Stimulated activated CD4-positive, alpha-beta T cell treated with anti-CD3 and anti-CD28 coated beads, Interleukin-12 subunit alpha, Interleukin-12 subunit beta, amount 100 ng/mL, for 24 hours (primary cell): ENCODE data around the gene SOX5.

Experiments used
- DNase-seq, 2 experiments: peaks; one replicate each; pipeline ENCODE4 v3.0.0-alpha.2; 2020; ENCODE audit warnings: low read depth in 2 of 2

Gene SOX5

DNA sequence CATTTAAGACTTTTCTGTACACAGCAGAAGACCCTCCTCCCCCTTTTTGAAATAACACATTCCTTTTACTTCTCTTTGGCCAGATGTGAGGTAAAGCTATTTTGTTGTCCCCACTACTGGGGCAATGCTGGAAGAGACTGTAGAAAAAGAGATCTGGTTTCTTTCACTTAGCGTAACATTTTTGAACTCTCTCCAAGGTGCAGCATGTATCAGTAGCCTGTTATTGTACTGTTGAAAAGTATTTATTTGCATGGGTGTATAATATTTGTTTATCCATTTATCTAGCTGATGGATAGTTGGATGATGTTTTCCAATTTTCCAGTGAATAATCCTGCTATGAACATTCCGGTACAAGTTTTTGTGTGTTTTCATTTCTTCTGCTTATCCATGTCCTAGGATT lies 335.2 kb downstream of the SOX5 start:
- DNase-seq = no peak

DNA sequence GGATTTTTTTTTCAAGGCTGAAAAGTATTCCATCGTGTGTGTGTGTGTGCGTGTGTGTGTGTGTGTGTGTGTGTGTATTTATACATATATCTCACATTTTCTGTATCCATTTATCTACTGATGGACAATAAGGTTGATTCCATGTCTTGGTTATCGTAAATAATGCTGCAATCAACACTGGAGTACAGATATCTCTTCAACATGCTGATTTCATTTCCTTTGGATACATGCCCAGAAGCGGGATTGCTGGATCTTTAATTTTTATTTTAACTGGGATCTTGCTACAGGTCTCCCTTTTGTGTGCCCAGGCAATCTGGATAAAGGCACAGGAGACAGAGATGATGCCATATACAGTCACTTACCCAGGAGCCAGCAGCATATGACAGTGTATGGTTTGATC lies 338.1 kb downstream of the SOX5 start:
- DNase-seq = no peak

DNA sequence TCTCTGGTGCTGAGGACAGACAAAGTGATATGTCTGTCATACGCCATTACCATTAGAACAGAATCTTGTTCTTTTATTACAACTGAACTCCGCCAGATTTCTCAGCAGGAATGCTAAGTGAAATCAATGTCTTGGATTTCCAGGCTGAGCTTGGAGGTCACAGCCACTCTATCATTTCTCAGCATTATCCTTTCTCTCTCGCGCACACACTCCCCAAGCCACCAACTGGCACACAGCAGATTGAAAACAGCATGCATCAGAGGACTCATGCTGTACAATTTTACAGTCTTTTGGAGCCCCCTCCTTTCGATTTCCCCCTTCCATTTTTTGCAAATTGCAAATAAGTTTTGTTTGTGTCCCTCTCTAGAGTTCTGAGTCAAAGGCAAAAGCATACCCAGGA lies 348.6 kb downstream of the SOX5 start:
- DNase-seq = no peak

DNA sequence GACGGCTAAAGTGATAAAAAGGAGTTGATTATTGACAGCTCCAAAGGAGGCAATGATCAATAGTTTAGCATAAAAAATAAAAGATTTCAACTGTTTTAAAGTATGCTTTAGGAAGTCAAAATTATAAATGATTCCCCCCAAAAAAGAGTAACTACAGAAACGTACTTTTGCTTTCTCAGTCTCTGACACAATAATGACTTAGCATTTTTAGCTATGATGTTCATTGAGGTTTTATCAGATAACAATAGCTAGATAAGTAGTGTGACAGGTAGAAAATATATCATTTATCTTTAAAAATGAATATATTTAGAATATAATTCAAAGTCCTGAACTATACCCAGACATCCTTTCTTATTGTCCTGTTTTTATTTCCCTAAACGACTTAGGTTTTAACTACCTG lies 352.9 kb downstream of the SOX5 start:
- no peak for DNase-seq

DNA sequence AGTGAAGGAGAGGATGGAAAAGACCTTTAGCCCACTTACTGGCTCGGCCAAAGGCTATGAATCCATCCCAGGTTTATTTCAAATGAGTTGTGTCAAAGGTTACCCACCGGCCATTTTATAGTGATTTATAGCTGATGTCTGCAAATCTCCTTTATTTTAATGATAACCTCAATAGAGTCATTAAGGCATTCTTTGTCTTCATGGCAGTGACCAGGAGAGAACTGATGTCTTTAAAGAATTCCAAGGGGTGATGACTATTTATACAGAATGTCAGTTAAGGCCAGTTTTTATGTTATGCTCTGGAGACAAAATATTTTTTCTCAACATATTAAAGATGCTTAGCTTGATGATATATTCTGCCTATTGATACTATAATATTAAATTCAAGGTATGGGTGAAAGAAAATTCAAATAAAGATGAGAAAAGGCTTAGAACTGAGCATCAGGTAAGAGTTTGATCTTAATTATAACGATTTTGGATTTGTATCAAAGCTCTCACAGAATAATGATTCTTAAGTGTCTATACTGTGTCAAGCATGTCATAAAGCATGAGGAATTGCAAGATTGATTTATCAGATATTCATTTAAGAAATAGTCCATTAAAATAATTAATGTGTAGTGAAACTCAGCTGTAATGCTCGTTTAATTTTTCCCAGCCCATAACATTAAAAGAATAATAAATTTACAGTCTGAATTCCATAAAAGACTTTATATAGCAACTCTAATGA lies 361.5 kb downstream of the SOX5 start:
- DNase-seq = no peak

DNA sequence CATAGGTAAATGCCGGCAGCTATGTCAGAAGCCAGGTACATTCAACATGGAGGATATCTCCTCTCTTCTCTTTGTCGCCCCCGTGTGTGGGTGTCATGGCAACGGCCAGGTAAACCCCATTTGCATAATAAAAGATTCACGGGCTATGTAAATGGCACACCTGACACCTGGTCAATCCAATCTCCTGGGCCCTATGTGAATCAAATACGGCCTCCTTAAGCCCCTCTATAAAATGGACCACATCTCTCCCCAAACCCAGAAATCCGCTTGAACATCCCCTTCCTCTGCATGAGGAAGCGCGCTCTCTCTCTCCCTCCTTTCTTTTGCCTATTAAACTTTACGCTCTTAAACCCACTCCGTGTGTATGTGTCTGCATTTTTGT lies 363.7 kb downstream of the SOX5 start:
- DNase-seq = no peak

DNA sequence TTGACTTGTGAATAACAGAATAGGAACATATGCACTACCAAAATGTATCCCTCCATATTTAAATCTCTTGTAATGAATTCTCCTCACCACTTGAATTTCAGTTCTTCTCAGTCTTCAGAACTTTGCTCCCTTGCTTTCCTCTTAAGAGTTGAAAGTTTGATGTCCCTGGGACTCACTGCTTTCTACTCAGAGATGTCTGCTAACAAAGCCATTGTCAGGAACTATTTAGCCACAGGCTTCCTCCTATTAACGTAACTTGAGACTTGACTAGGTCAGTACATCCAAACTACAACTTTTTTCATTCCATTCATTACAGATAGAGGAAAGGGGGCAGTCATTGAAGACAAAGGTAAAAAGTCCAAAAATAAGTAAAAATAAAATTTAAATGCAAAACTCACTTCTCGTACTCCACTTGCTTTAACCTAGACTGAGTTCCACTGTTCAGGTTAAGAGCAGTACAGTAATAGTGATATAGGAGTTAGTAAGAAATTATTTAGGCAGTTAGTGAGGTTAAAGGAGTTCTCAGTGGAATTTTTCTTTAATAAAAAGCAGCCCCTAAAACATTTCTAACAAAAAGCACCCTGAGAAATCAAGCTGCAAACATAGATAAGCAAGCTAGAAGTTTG lies 364.2 kb downstream of the SOX5 start:
- DNase-seq = no peak

DNA sequence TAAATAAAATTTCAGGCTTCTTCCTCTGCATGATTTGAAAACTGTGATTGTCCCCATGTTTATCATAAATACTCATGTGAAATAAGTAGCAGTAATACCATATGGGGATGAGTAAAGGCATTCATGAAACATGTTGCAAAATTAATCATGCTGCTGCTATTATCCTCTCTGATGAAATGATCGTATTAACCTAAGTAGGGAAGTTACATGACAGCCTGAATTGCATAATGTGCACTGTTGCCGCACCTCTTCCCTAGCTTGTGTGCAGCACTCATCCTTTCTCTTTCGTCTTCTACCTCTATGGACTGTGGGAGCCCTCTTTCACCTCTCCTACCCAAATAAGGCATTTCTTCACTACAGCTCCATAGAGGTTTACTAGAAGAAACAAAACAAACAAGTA lies 367.6 kb downstream of the SOX5 start:
- DNase-seq = no peak

DNA sequence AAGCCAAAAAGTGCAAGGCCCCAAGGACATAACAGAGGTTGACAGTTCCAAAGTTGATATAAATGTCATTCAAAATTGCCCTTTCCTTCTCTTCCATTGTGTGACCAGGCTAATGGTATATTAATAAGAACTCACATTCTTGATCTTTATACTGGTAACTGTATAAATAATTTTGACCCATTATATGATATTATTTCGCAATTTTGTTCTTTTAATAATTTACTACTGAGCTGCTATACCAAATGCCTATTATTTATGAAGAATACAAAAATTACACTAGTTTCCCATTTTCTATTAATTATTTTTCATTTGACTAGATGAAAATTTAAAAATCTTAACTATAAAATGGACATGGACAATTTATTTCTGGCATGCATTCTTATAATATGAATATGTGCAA lies 370.2 kb downstream of the SOX5 start:
- no peak for DNase-seq

DNA sequence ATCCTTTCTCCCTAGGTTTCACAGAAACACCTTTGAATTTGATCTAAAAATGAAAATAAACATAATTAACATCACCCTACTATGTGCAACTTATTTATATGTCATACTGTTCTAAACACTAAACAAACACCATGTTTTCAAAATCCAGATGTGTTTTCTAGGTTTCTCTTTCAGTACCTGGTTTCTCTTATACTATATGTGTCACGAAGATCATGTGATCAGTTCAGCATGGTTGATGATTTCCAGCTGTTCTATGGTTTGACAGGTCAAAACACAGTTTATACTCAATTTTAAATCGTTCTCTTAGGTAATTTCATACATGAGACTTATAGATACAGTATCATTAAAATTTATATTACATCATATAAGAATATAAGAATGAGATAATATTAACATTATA lies 373.1 kb downstream of the SOX5 start:
- no peak for DNase-seq

DNA sequence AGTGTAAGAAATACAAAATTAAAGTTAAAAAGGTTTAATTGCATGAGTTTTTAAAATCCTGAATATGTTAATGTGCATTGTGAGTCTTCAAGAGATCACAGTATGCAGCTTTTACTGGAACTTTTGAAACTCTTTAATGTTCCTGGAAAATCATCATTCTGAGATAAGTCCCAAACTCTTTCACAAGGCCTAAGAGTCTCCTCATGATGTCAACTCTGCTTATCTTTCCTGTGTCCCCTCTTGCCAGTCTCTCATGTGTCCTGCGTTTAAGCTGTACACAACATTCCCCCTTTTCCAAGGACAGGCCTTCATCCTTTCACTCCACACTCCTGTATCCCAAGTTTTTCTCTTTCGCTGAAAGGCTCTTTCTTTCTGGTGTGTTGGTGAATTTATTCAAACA lies 380.1 kb downstream of the SOX5 start:
- no peak for DNase-seq

DNA sequence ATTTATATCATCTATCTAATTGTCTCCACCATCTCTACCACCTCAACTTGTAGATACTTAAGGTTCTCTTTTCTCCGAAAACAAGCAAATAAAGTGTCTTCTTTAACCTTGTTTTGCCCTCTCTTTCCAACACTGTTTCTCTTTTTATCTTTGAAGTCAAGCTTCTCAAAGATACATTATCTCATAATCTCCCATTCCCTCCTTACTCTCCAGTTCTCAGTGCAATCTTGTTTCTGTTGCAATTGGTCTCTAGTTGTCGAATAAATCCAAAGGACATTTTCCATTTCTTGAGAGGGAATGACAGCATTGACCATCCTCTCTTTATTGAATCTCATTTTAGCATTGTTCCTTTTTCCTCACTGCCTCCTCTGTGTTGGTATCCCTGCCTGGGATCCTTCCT lies 383.3 kb downstream of the SOX5 start:
- no peak for DNase-seq

DNA sequence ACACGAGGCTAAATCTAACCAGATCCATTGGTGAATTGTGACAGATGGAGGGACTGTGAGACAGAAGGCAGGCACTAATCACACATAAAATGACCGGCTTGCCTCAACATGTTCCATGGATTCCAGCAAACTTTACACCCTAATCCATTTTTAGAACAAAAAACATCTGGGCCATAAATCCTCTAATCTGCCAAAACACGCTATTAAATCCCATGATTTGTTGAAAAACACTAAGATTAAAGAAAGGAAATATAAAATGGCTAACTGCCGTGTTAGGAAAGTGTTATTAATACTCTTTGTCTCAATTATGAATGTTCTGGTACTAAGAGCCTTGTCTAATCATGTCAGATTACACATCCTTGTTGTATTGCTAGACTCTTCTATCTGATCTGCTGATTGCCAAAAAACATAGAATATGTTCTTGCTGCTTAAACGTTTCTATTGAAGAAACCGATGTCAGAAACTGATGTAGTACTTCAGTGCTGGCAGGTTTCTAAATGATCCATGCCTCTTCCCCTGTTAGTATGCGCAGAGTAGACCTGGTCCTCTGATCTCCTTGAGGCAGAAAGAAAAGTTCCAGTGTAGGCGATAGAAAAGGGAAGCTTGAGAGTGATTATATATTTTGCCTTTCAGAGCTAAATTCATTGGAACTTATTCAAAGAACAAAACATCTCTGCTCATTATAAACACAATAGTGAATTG lies 384.9 kb downstream of the SOX5 start:
- DNase-seq = no peak

DNA sequence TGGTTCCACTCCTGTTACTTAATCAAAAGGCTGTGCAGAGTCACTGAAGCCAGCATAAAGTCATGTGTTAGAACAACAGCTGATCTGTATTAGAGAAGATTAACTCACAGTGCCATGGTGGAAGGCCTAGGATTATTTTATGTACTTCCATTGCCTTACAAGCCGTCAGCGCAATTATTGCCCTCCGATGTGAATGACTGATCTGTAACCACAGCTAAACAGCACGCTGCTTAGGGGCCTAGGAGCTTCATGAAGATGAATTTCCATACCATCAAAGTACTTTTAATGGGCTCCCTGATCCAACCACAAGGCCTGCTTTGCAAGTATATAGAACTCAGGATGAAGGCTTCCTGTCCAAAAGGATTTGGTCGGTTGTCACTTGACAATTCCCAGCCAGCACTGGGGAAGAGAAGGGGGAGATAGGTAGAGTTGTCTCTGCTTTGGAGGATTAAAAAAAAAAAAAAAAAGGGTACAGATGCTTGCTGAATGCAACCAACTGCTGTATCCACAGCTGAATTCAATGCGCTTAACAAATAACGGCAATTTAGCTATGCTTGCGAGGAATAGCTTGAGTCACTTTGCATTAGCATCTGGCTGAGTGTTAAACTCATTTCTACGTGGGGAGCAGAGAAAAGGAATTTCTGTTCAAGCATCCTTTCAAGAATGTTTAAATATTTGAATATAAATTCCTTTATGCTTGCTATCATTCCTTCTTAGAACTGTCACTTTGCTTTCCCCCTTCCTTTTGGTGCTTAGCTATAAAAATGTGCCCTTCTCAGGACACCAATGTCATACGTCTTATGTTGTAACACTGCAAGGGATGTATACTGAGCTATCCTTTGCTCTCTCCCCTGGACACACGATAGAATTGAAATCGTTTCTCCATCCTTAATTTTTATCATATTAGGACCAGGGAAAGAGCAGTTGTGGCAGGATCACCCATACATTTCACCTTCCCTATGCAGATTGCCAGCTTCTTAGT lies 387.8 kb downstream of the SOX5 start:
- DNase-seq = no peak

DNA sequence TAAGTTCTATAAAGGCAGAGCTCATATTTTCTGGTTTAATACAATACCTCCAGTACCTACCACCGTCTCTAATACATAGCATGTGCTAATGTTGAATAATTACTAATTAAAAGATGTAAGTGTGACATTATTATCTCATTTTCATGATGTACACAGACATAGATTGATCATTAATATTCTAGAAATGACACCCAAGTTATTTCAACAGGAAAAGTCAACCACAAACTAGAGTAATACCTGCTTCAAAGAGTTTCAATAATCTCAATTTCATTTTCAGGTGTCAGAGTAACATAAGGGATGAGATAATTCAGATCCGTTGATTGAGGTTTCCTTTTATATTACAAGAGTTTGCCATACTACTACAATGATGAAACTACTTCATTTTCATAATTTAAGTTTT lies 388.9 kb downstream of the SOX5 start:
- no peak for DNase-seq

DNA sequence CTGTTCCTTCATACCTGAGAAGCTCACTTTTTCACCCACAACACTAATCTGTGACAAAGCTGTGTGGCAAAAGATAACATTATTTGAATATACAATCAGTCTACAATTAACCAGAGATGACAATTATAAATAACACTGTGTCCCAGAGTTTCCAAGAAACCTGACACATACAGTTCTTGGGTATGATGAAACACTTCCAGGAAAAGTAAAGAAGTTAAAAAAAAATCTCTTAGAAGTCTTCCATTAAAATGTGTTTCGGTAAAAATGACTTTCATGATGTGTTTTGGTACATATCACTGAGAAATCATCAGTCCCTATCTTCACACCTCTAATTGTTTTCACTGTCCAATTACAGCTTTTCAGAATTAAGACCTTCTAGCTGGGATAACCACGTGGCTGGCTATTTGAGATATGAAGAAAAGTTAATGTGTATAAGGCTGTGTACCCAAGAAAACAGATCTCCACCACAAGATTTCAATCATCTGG lies 390.2 kb downstream of the SOX5 start:
- DNase-seq = no peak

DNA sequence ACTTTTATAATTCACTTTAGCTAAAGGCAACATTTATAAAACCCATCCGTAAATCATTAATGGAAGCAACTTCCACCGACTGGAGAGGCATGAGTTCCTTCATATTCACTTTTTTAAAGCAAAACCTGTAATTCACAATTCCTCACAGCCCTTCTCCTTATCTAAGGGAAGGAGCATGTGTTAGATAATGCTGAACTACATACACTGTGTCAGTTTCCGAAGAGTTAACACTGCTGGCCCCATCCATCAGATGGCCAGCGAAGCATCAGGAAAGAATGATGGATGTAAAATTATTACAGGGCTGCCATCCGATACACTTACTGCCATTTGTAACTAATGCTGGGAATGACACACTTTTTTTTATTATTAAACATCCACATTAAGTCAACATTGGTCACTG lies 392.8 kb downstream of the SOX5 start:
- DNase-seq = no peak

DNA sequence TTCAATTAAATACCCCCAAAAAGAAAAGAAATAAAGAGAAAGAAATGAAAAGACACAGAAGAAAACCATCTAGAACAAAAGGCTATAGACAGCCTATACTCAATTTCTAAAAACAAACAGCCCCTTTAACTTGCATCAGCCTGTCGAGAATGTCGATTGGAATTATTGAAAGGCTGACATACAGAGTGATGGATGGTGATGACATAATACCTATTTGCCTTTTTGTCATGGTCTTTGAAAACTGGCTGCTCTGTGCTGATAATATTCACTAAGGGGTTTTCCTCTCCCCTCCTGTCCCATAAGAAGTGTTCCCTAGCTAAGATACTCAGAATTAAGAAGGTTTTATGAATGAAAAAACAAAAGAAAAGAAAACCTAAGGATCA lies 393.7 kb downstream of the SOX5 start:
- no peak for DNase-seq

DNA sequence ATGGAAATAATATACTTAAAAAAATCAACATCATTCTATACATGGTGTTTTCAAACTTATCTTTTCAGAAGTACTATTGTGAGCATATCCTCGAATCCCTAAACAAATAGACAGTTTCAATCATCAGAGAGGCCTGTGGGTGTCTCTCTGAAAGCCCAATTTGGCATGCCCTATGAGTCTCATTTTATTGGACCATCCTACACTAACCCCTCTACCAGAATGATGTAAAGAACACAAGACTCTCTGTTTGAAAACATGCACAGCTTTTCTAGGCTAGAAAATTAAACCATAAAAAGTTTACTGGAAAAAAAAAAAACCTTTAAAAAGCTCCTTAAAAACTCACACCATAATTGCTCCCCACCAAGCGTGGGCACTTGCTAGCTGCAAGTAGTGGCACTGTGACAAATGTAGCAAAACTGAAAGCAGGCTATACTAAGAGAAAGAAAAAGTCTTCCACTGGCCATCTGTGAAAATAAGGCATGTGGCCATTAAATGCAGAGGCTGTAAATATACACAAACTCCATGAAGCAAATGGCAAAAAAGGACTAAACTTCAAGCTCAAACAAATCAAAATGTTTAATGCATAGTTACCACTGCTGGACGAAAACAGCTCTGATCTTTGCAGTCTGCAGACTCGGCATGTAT lies 394.2 kb downstream of the SOX5 start:
- DNase-seq = no peak

DNA sequence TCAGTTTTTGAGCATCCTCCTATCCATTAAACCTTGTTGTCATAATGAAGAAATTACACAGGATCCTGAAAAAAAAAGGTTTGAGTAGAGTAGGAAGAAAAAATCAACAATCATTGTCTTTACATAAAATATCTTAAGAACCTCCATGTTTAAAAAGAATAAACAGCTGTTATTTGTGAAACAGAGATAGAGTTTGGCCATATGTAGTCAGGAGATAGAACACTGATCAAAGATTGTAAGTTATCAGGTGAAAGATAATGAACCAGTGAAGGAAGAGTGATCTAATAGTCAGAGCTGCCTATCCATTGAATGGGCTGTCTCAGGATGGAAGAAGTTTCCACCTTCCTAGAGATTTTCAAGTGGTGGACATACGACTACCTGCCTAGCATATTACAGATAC lies 397.1 kb downstream of the SOX5 start:
- DNase-seq = no peak

DNA sequence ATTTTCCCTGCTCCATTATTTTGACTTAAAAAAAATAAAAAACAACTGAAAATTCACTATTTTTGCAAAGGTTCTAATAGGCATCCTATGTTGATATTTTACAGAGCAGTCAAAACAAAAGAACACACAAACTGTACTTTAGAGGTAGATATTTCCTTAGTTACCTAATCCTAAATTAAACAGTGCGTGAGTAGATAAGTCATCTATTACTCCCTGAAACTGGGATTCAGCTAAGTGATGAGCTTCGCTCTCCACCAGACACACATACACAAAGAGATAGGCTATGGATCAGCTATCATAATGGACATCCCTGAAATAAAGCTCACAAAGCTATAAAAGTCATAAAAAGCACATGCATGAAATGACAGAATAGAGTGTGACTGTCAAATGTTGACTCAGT lies 398.7 kb downstream of the SOX5 start:
- DNase-seq = no peak

DNA sequence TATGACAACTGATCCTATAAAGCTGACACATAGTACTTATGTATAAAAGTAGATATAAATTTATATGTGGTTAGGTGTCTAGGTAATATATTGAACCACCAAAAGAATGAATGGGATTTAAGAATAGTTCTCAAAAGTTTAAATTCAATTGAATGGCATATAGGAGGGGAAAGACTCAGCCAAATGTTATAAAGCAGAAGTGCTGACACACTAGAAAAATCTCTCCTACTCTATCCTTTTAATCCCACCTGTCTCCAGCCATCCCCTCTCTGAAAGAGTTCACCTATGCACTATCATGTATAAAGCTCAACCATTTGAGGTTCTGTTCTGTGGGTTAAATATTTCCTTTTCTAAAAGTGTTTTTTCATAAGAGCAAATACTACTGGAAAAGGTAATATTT lies 400.7 kb downstream of the SOX5 start:
- no peak for DNase-seq
